ENCODE results near the gene TP53INP2.
A peak's percentile ranks its signal among the peaks of the same experiment; 100 is the strongest.
"Not testable (repeated sequence)": the region's sequence is repeated elsewhere in the genome, so short reads cannot be mapped to it uniquely, and the experiment has no call there.

The TP53INP2 gene, protein sequence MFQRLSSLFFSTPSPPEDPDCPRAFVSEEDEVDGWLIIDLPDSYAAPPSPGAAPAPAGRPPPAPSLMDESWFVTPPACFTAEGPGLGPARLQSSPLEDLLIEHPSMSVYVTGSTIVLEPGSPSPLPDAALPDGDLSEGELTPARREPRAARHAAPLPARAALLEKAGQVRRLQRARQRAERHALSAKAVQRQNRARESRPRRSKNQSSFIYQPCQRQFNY

DNA sequence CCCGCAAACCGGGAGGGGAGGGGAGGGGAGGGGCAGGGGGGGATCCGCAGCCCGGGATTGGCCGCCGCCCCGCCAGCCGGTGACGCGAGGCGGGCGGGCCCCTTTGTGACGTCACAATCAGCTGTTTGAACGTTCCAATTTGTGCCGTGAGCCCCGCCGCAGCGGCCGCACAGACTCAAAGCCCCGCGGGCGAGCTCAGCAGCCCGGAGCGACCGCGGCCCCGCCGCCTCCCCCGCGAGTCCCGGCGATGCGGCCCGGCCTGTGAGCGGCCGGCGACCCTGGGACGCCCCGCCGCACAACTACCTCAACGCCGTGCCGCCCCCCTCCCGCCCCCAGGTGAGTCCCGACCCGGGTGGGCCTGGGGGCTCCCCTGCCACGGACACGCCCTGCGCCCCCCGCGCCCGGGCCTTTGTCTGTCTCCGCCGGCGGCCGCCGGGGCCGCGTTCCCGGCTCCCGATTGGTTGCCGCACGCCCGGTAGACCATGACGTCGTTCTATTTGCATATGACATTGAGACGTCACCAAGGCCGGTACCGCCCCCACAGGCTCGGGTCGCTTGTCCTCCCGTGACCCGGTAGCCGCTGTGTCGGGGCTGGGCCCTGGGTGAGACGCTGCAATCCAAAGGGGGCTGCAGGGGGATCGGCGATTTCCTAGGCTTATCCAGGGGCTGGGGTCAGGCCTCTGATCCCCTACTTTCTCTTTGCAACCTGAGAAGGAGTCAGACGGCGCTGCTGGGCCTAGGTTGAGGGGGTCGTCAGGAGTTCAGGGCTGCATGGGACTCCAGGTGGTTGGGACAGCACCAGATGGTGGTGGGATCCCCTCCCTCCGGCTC lies at the start of gene TP53INP2:
TSS of gene TP53INP2 (plus strand) at position 168 of the 831 bp plus-strand sequence. CDS start 4,396 bp downstream, outside the sequence.
- DNase-seq (ENCODE audit: low read depth), result peak; percentile 93

DNA sequence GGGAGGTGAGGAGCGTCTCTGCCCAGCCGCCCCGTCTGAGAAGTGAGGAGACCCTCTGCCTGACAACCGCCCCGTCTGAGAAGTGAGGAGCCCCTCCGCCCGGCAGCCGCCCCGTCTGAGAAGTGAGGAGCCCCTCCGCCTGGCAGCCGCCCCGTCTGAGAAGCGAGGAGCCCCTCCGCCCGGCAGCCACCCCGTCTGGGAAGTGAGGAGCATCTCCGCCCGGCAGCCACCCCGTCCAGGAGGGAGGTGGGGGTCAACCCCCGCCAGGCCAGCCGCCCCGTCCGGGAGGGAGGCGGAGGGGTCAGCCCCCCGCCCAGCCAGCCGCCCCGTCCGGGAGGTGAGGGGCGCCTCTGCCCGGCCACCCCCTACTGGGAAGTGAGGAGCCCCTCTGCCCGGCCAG lies 45.5 kb upstream of the TP53INP2 start:
- not testable (repeated sequence) for DNase-seq (ENCODE audit: low read depth)

- peak; percentile 81 for DNase-seq (ENCODE audit: low read depth)
Measured at GRCh38 chr20:34661811-34662210, 42.3 kb upstream of the TP53INP2 start.

DNA sequence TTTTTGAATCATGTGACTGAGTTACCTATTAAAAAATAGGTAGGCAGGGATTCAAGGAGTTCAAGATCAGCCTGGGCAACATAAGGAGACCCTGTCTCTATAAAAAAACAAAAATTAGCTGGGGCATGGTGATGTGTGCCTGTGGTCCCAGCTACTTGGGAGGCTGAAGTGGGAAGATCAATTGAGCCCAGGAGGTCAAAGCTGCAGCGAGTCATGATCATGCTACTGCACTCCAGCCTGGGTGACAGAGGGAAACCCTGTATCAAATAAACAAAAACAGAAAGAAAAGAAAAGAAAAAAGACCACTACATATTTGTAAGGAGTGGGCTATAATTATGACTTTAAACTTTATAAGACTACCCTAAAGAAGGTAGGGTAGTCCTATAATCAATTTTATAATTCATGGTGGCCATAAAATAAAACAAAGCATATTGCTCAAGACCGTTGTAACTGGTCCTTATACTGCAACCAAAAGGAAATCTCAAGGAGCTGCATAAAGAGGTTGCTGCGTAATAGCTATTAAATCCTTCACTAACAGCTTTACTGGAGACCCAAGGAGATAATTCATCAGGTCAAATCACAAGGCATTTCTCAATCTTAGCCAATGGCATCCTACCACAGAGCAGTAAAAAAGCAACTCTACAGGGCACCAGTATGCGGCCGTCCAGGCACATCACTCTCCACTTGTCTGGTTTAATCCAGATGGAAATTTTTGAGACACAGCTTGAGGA lies 40.8 kb upstream of the TP53INP2 start:
- peak; percentile 47 for DNase-seq (ENCODE audit: low read depth)

DNA sequence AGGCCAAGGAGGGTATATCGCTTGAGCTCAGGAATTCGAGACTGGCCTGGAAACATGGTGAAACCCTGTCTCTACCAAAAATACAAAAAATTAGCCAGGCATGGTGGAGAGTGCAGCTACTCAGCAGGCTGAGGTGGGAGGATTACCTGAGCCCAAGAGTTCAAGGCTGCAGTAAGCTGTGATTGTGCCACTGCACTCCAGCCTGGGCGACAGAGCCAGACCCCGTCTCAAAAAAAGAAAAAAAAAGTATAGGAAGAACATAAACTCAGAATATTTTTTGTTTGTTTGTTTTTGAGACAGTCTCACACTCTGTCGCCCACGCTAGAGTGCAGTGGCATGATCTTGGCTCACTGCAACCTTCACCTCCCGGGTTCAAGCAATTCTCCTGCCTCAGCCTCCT lies 39.4 kb upstream of the TP53INP2 start:
- DNase-seq (ENCODE audit: low read depth), result not testable (repeated sequence)

- no peak for DNase-seq (ENCODE audit: low read depth)
Measured at GRCh38 chr20:34669094-34669493, 35.0 kb upstream of the TP53INP2 start.

GRCh38 chr20:34673412-34673811 lies 30.7 kb upstream of the TP53INP2 start:
- no peak for DNase-seq (ENCODE audit: low read depth)

DNA sequence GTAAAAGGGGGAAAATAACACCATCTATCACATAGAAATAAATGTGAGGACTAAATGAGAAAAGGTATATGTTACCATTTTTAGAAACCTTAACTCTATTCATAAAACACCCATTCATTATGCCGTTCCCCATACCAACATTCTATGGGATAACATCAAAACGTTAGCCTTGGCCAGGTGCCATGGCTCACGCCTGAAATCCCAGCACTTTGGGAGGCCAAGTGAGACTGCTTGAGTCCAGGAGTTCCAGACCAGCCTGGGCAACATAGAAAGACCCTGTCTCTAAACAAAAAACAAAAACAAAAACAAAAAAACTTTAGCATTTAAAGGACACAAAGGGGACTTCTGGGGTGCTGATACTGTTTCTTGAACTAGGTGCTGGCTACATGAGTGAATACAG lies 28.6 kb upstream of the TP53INP2 start:
- no peak for DNase-seq (ENCODE audit: low read depth)

- no peak for DNase-seq (ENCODE audit: low read depth)
Measured at GRCh38 chr20:34675993-34676641, 28.0 kb upstream of the TP53INP2 start.

GRCh38 chr20:34676642-34677373 lies 27.3 kb upstream of the TP53INP2 start, which contains the start of gene PIGU:
TSS of gene PIGU (minus strand) at chr20:34677092. CDS start at chr20:34677085, 7 bp downstream.
- peak; percentile 98 for DNase-seq (ENCODE audit: low read depth)

DNA sequence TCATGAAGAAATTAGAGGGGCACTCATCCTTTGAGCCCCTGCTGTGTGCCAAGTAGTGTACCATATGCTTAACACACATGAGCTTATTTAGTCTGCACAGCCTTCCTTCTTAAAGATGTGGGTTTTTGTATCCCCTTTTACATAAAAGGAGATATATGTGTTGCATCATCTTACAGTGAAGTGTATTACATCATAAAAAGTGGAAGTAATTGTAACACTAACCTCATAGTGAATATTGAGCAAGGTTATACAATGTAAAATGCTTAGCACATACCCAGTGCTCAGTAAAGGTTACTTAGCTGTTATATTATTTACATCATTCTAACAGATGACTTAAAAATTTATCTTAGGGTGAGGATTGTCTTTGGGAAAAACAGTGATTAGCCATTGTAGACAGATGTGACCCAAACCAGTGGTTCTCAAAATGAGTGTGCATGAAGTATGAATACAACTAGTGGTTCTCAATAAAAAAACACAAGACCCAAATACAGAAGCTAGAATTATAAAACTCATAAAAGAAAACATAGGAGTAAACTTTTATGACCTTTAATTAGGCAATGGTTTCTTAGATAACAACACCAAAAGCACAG lies 23.5 kb upstream of the TP53INP2 start:
- no peak for DNase-seq (ENCODE audit: low read depth)

GRCh38 chr20:34683667-34684066 lies 20.5 kb upstream of the TP53INP2 start:
- DNase-seq (ENCODE audit: low read depth), result no peak

DNA sequence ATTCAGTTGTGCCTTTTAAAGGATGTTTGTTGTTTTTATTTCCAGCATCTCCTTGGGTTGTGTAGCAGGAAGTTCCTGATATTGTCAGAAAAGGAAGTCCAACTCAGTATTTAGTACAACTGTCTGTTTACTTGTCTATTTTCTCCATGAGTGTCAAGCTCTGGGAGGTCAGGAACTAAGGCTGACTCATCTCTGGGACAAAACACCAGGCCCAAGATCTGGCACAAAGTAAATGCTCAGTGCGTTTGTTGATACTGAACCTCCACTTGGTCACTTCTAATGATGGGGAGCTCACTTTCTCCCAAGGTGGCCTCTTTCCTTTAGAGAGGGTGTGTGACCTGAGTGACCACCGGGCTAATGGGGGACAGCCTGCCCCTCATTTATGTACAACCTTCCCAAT lies 14.7 kb upstream of the TP53INP2 start:
- DNase-seq (ENCODE audit: low read depth), result peak; percentile 57

DNA sequence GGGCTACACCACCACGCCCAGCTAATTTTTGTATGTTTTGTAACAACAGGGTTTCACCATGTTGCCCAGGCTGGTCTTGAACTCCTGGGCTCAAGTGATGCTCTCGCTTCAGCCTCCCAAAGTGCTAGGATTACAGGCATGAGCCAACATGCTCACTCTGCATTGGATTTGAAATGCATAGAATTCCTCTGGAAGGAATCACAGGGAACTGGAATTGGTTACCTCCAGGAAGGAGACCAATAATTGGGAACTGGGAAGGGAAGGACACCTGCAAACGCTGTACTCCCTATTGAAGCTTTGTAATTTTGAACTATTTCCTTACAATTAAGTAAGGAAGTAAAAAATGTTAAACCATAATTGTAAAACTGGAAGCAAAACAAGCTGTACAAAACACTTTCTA lies 12.3 kb upstream of the TP53INP2 start:
- no peak for DNase-seq (ENCODE audit: low read depth)

DNA sequence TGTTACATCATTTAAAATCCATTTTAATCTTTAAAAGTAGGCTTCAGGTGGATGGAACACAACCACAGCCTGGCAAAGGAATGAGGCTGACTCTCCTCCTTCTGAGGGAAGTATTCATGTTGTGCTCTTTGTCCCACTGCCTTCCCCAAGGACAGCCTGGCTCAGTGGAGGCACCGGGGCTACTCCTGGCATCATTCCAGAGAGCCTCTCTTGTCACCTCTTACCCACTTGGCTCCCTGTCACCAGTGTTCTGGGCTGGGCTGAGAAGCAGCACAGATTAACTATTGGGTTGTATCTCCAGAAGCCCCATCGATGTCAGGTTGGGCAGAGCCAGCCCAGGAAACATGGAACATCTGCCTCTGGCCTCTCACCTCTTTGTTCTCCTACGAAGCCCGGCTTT lies 10.7 kb upstream of the TP53INP2 start:
- DNase-seq (ENCODE audit: low read depth), result no peak

DNA sequence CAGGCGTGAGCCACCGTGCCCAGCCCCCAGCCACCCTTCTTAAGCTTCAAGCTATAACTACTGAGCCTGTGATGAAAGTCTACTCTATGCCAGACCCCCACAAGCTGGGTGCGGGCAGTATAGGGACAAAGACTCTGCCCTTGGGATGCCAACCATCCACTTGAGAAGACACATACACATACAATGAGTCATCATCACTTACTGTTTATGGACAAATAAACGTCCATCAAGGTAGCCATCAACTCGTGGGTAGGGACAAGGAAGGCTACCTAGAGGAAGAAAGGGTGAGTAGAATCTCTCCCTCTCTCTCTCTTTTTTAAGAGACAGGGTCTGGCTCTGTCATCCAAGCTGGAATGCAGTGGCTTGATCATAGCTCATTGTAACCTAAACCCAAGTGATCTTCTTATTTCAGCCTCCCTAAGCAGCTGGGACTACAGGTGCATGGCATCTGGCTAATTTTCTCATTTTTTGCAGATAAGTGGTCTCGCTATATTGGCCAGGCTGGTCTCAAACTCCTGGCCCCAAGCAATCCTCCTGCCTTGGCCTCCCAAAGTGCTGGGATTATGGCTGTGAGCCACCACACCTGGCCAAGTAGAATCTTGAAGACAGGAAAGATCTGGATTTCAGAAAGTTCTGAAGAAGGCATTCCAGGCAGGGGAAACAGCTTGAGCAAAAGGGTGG lies 2.6 kb upstream of the TP53INP2 start:
- peak; percentile 33 for DNase-seq (ENCODE audit: low read depth)

DNA sequence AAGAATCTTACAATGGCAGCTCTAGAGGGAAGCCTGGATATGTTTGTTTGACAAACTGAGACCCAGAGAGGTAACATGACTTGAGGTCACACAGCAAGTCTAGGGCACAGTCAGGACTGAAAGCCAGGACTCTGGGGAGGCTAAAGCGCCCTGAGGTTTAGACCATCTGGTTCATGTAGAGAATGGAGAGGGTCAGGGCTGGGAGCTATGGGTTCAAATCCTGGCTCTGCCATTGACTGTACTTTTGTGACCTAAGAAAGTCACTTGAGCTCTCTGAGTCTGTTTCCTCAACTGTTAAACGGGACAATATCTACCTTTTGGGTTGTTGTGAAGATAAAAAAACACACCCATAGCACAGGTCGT lies 1.1 kb upstream of the TP53INP2 start:
- DNase-seq (ENCODE audit: low read depth), result no peak

DNA sequence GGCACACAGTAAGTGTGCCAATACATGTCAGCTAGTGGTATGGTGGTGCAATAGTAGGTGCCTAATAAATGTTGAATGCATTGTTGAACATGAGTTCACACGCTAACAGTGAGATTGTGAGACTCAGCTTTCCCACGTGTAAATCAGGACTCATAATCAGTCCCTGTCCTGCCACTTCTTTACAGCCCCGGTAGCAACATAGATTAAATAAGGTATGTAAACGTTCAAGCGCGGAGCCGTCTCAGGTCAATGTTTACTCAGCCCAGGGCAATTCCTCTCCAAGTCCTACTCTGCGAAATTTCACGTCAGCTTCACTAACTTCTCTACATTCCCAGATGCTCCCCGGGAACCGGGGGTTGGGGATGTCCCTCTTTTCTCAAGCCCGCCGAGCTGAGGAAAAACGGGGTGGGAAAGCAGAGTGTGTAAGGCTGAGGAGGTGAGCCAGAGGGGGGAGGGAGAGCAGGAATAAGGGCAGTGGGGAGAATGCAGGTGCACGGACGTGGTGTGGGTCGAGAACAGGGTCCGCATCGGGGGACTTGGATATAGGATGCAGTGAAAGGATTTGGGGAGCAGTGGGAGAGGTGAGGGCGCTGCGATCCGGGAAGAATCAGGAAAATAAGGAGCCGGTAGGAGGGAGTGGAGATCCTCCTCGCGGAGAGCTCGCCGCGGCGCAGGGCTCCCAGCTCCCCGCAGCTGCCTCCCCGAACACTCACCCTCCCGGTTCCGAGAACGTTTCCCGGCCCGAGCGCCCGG lies 544 bp upstream of the TP53INP2 start:
- DNase-seq (ENCODE audit: low read depth), result peak; percentile 35

GRCh38 chr20:34705008-34705396 lies 858 bp downstream of the TP53INP2 start:
- DNase-seq (ENCODE audit: low read depth), result peak; percentile 31

Data from ELR (cell line).